ENCODE results near the gene CELA1. TPM values are rescaled to one million over a fixed set of nuclear protein-coding genes. Genes with fewer than 3 reads are reported as not detected.

Gene CELA1
- total RNA-seq, 1 donor from 2014 or later = not detected

DNA sequence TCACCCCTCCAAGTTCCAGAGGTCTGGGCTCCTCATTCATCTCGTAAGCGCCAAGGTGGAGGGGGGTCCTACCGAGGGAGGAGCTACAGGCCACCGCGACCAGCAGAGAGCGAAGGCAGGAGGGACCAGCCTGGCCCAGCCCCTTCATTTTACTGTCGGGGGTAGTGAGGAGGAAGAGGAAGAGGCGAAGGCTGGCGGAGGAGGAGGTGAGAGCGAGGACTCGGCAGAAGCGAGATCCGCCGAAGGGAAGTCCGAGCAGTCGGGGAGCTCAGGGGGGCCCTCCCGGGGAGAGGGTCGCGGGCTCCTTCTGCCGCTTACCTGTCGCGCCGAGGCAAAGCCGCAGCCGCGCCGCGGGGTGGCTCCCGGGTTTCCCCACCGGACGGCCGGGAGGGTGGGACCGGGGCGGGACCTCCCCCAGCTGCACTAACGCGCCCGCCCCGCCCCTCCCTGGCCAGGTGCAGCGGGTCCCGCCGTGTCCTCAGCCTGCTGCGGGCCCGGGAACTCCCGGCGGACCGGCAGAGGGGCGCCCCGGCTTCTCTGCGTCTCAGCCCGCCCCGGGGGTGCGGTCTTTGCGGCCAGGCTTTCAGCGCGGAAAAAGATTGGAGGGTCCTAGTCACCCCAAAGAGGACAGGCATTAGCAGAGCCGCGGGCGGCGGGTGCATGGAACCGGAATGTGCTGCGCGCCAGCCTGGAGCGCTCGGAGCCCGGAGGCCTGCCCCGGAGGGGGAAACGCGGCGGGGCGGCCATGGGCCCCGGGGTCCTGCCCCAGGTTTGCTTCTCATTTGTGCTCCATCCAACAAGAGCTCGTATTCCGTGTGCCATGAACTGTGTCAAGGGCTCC, 45.0 kb upstream of the CELA1 start, which contains the start of gene GALNT6:
GALNT6 (minus strand) TSS at position 124 of the 841 bp plus-strand sequence. CDS start 11,625 bp downstream, outside the sequence.
- Mint-ChIP-seq H3K4me1 (peaks cover 41% of the 10 kb centered on the region), H3K4me3 (peak within 1 kb of the TSS; percentile 86), H3K9me3 (no peaks in the 10 kb centered on the region), H3K27ac (ENCODE audit: unreplicated experiment) (no peak within 1 kb of the TSS), H3K27me3 (ENCODE audit: low read depth) (peaks cover 79% of the 10 kb centered on the region), H3K36me3 (ENCODE audit: low read depth) (no peaks in the 10 kb centered on the region)
- no peak for DNase-seq (ENCODE audit: low read depth, low spot score)
- TF ChIP-seq, protein P1, sequence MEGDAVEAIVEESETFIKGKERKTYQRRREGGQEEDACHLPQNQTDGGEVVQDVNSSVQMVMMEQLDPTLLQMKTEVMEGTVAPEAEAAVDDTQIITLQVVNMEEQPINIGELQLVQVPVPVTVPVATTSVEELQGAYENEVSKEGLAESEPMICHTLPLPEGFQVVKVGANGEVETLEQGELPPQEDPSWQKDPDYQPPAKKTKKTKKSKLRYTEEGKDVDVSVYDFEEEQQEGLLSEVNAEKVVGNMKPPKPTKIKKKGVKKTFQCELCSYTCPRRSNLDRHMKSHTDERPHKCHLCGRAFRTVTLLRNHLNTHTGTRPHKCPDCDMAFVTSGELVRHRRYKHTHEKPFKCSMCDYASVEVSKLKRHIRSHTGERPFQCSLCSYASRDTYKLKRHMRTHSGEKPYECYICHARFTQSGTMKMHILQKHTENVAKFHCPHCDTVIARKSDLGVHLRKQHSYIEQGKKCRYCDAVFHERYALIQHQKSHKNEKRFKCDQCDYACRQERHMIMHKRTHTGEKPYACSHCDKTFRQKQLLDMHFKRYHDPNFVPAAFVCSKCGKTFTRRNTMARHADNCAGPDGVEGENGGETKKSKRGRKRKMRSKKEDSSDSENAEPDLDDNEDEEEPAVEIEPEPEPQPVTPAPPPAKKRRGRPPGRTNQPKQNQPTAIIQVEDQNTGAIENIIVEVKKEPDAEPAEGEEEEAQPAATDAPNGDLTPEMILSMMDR (conservative IDR thresholded peaks at IDR 0.05) = no peak

DNA sequence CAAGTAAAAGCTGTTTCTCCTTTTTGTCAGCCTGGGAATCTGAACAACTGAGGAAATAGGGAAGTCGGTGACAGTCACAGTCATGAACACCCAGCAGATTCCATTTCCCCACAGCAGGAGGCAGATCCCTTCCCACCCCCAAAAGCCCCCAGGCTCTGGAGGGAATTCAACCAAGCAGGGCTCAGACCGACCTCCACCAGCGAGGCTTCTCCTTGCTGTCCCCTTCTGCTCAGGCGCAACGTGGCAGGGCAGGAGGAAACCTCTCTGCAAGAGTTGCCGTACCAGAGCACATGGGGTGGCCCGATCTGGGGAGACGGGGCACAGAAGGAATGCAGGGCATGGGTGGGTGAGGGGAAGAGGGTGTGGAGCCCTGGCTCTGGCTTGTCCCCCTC, 44.4 kb upstream of the CELA1 start:
- H3K27me3 Mint-ChIP-seq (ENCODE audit: low read depth) = peaks cover 79% of the 10 kb centered on the region
- TF ChIP-seq, protein P1 (conservative IDR thresholded peaks at IDR 0.05) = no peak
- H3K27ac Mint-ChIP-seq (ENCODE audit: unreplicated experiment) = no peak overlapping the region
- peak; percentile 9 for DNase-seq (ENCODE audit: low read depth, low spot score)
- H3K4me1 Mint-ChIP-seq = peaks cover 44% of the 10 kb centered on the region
- H3K9me3 Mint-ChIP-seq = no peaks in the 10 kb centered on the region
- H3K36me3 Mint-ChIP-seq (ENCODE audit: low read depth) = no peaks in the 10 kb centered on the region
- H3K4me3 Mint-ChIP-seq = peak overlapping the region; percentile 86

DNA sequence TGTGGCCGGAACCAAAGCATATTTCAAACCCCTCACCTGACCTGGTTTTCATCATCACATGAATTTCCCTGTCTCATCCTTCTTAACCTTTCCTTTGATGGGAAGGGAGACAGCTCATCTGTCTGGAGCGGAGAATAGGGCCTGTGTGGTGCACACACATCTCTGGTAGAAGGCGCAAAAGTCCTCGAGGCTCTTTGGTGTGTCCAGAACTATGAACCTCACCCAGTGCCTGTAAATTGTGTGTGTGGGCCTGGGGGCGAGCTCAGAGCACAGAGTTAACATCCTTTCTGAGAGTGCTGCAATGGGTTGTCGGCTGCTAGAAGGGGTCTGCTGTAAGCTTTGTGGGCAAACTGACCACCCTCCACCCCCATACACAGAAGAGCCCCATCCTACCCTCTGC, 44.0 kb upstream of the CELA1 start:
- TF ChIP-seq, protein P1 (conservative IDR thresholded peaks at IDR 0.05) = no peak
- H3K4me3 Mint-ChIP-seq = peak overlapping the region; percentile 86
- H3K36me3 Mint-ChIP-seq (ENCODE audit: low read depth) = no peaks in the 10 kb centered on the region
- H3K27me3 Mint-ChIP-seq (ENCODE audit: low read depth) = peaks cover 76% of the 10 kb centered on the region
- no peaks in the 10 kb centered on the region for H3K9me3 Mint-ChIP-seq
- DNase-seq (ENCODE audit: low read depth, low spot score) = no peak
- peaks cover 44% of the 10 kb centered on the region for H3K4me1 Mint-ChIP-seq
- no peak overlapping the region for H3K27ac Mint-ChIP-seq (ENCODE audit: unreplicated experiment)

DNA sequence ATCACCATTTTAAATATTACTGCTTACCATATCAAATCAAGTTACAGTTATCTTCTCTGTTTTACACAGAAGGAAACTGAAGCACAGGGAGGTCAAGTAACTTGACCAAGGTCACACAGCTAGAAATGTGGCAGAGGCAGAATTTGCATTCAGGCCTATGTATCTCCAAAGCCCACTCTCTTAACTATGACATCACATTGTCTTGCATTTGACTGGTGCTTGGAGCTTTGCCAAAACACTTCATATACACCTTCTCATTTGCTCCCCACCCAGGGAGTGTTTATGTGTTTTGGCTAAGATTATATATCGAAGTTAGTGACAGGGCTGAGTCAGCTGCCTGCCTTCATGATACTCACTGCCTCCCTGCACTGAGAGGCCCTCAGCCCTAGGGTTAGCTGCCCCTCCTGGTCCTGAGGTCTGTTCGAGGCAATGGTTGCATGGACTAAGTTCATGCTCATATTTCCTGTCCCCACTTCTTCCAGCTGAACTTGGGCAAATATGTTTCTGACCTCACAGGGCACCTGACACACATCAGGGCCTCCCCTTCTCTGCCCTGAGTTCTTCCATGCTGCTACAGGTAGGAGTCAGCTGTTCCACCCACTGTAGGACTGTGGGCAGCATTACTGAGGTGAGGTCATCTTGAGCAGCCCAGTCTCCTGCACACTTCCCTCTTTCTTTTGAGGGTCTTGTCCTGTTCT, 43.0 kb upstream of the CELA1 start:
- H3K9me3 Mint-ChIP-seq = no peaks in the 10 kb centered on the region
- peaks cover 44% of the 10 kb centered on the region for H3K4me1 Mint-ChIP-seq
- no peaks in the 10 kb centered on the region for H3K36me3 Mint-ChIP-seq (ENCODE audit: low read depth)
- TF ChIP-seq, protein P1 (conservative IDR thresholded peaks at IDR 0.05) = no peak
- no peak overlapping the region for H3K4me3 Mint-ChIP-seq
- H3K27me3 Mint-ChIP-seq (ENCODE audit: low read depth) = peaks cover 71% of the 10 kb centered on the region
- no peak overlapping the region for H3K27ac Mint-ChIP-seq (ENCODE audit: unreplicated experiment)
- no peak for DNase-seq (ENCODE audit: low read depth, low spot score)

DNA sequence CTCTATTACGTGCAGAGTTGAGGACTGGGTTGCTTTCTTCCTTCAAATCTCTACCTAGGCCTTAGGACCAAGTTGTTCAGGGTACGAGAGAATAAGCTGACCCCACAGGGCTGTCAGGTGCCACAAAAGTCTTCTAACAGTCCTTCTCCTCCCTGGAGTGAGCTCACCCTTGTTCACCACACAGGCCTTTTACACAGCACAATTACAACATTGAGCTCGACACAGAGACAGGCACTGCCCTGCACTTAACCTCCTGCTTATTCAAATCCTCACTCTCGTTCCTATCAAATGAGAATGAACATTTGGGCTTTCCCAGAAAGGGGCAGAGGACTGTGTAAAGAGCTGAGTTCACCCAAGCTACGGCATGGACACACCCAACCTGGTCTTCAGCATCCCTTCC, 42.4 kb upstream of the CELA1 start:
- Mint-ChIP-seq H3K27ac (ENCODE audit: unreplicated experiment) (no peak overlapping the region), H3K9me3 (no peaks in the 10 kb centered on the region), H3K4me3 (no peak overlapping the region), H3K36me3 (ENCODE audit: low read depth) (no peaks in the 10 kb centered on the region), H3K27me3 (ENCODE audit: low read depth) (peaks cover 65% of the 10 kb centered on the region), H3K4me1 (peaks cover 47% of the 10 kb centered on the region)
- DNase-seq (ENCODE audit: low read depth, low spot score) = no peak
- TF ChIP-seq, protein P1 (conservative IDR thresholded peaks at IDR 0.05) = no peak

Measured in neural crest cell (in vitro differentiated cells).